Measurements from ENCODE around the gene TRAPPC13. TPM values are rescaled to one million over a fixed set of nuclear protein-coding genes. Genes with fewer than 3 reads are reported as not detected.

The TRAPPC13 gene
- total and polyA plus RNA-seq, 2 of the 13 experiments (the other 11 are each of a cell fraction or from before 2014, with no cell fraction given), result 8.4 to 19.6 TPM

DNA sequence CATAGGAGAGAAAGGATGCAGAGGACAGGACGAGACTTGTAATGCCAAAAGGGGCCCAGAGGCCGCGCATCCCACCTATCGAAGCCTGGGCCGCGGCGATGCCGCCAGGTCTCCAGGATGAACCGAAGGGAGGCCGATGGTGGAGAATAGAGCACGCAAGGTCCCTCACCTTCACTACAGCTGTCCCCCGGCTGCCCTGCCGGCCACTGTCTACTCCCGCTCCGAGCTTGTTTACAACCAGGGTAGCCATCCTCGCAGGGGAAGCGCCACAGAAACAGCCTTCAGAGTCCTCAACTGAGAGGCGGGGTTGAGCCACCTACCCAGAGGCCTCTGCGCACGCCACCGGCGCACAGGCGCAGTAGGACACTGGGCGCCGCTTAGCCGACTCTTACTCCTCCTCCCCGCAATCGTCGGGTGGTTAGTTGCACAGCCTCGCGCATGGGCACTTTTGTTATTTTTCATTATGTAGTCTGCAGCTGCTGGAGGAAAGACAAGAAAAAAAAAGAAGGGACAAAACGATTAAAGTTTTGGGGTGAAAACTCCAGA lies 729 bp upstream of the TRAPPC13 start, which contains the start of gene TRIM23 (continued):
- TF ChIP-seq, protein P1, sequence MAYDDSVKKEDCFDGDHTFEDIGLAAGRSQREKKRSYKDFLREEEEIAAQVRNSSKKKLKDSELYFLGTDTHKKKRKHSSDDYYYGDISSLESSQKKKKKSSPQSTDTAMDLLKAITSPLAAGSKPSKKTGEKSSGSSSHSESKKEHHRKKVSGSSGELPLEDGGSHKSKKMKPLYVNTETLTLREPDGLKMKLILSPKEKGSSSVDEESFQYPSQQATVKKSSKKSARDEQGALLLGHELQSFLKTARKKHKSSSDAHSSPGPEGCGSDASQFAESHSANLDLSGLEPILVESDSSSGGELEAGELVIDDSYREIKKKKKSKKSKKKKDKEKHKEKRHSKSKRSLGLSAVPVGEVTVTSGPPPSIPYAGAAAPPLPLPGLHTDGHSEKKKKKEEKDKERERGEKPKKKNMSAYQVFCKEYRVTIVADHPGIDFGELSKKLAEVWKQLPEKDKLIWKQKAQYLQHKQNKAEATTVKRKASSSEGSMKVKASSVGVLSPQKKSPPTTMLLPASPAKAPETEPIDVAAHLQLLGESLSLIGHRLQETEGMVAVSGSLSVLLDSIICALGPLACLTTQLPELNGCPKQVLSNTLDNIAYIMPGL (CRISPR knock-in tag; IDR thresholded peaks at IDR 0.05; ENCODE audit: borderline replicate concordance in 1 of 2, low read depth in 1 of 2), result peak; percentile 27 to 79; a peak in 2 of 4 replicates
- peak; percentile 58 for TF ChIP-seq PHF20 (CRISPR knock-in tag; IDR thresholded peaks at IDR 0.05)
- TF ChIP-seq HCFC1 (IDR thresholded peaks at IDR 0.05; ENCODE audit: low read depth, low read length), result no peak
- TF ChIP-seq FOXK1 (CRISPR knock-in tag; IDR thresholded peaks at IDR 0.05; ENCODE audit: borderline replicate concordance, low read depth), result peak; percentile 86
- TF ChIP-seq ZNF891 (CRISPR knock-in tag; IDR thresholded peaks at IDR 0.05), result 0 out of 2 replicates have a peak, but pooled peaks have one; percentile 51
- TF ChIP-seq SP5 (CRISPR knock-in tag; IDR thresholded peaks at IDR 0.05; ENCODE audit: borderline replicate concordance, low read depth), result 0 out of 2 replicates have a peak, but pooled peaks have one; percentile 16
- TF ChIP-seq, protein P2, sequence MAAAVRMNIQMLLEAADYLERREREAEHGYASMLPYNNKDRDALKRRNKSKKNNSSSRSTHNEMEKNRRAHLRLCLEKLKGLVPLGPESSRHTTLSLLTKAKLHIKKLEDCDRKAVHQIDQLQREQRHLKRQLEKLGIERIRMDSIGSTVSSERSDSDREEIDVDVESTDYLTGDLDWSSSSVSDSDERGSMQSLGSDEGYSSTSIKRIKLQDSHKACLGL (CRISPR knock-in tag; IDR thresholded peaks at IDR 0.05), result peak; percentile 45; the same call in 1 of the 2 replicates
- peak; percentile 61 for TF ChIP-seq RXRA (CRISPR knock-in tag; IDR thresholded peaks at IDR 0.05)
- TF ChIP-seq, protein P3, sequence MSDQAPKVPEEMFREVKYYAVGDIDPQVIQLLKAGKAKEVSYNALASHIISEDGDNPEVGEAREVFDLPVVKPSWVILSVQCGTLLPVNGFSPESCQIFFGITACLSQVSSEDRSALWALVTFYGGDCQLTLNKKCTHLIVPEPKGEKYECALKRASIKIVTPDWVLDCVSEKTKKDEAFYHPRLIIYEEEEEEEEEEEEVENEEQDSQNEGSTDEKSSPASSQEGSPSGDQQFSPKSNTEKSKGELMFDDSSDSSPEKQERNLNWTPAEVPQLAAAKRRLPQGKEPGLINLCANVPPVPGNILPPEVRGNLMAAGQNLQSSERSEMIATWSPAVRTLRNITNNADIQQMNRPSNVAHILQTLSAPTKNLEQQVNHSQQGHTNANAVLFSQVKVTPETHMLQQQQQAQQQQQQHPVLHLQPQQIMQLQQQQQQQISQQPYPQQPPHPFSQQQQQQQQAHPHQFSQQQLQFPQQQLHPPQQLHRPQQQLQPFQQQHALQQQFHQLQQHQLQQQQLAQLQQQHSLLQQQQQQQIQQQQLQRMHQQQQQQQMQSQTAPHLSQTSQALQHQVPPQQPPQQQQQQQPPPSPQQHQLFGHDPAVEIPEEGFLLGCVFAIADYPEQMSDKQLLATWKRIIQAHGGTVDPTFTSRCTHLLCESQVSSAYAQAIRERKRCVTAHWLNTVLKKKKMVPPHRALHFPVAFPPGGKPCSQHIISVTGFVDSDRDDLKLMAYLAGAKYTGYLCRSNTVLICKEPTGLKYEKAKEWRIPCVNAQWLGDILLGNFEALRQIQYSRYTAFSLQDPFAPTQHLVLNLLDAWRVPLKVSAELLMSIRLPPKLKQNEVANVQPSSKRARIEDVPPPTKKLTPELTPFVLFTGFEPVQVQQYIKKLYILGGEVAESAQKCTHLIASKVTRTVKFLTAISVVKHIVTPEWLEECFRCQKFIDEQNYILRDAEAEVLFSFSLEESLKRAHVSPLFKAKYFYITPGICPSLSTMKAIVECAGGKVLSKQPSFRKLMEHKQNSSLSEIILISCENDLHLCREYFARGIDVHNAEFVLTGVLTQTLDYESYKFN (CRISPR knock-in tag; conservative IDR thresholded peaks at IDR 0.05), result peak; percentile 27; the same call in 1 of the 2 replicates
- peak; percentile 82 for TF ChIP-seq GATAD1 (CRISPR knock-in tag; IDR thresholded peaks at IDR 0.05)
- TF ChIP-seq ZNF776 (CRISPR knock-in tag; IDR thresholded peaks at IDR 0.05), result no peak
- TF ChIP-seq, protein P4, sequence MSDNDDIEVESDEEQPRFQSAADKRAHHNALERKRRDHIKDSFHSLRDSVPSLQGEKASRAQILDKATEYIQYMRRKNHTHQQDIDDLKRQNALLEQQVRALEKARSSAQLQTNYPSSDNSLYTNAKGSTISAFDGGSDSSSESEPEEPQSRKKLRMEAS (IDR thresholded peaks at IDR 0.05), result peak; percentile 74
- TF ChIP-seq CCDC6 (CRISPR knock-in tag; IDR thresholded peaks at IDR 0.05), result no peak
- TF ChIP-seq, protein P5, sequence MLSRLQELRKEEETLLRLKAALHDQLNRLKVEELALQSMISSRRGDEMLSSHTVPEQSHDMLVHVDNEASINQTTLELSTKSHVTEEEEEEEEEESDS (CRISPR knock-in tag; IDR thresholded peaks at IDR 0.05; ENCODE audit: borderline replicate concordance), result peak; percentile 51; the same call in 1 of the 2 replicates
- TF ChIP-seq ZNF431 (CRISPR knock-in tag; IDR thresholded peaks at IDR 0.05; ENCODE audit: borderline replicate concordance, low read depth), result 0 out of 2 replicates have a peak, but pooled peaks have one; percentile 55
- TF ChIP-seq ZSCAN12 (CRISPR knock-in tag; IDR thresholded peaks at IDR 0.05), result 0 out of 2 replicates have a peak, but pooled peaks have one; percentile 6
- no peak for TF ChIP-seq ZNF296 (CRISPR knock-in tag; conservative IDR thresholded peaks at IDR 0.05)
- TF ChIP-seq SKI (IDR thresholded peaks at IDR 0.05; ENCODE audit: partially characterized antibody), result peak; percentile 17
- TF ChIP-seq, protein P6, sequence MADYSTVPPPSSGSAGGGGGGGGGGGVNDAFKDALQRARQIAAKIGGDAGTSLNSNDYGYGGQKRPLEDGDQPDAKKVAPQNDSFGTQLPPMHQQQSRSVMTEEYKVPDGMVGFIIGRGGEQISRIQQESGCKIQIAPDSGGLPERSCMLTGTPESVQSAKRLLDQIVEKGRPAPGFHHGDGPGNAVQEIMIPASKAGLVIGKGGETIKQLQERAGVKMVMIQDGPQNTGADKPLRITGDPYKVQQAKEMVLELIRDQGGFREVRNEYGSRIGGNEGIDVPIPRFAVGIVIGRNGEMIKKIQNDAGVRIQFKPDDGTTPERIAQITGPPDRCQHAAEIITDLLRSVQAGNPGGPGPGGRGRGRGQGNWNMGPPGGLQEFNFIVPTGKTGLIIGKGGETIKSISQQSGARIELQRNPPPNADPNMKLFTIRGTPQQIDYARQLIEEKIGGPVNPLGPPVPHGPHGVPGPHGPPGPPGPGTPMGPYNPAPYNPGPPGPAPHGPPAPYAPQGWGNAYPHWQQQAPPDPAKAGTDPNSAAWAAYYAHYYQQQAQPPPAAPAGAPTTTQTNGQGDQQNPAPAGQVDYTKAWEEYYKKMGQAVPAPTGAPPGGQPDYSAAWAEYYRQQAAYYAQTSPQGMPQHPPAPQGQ (CRISPR knock-in tag; IDR thresholded peaks at IDR 0.05; ENCODE audit: borderline replicate concordance), result no peak
- TF ChIP-seq FOXO1 (CRISPR knock-in tag; IDR thresholded peaks at IDR 0.05), result peak; percentile 84
